Parathyroid adenoma (tissue), 2 donors: Measurements from ENCODE around the gene RHOBTB3.
A peak's percentile ranks its signal among the peaks of the same experiment; 100 is the strongest.
"Not testable (repeated sequence)": the region's sequence is repeated elsewhere in the genome, so short reads cannot be mapped to it uniquely, and the experiment has no call there.

Source experiments
- H2AFZ ChIP-seq: fragments of 300-600 bp; sonication (generic); one replicate; pipeline ENCODE4 v1.7.0; 2017; ENCODE audit warnings: antibody characterized with exemption, mild to moderate bottlenecking
- H3K27ac ChIP-seq: fragments of 300-600 bp; sonication (generic); one replicate; pipeline ENCODE4 v1.7.0; 2017
- H3K27me3 ChIP-seq: fragments of 300-600 bp; sonication (generic); one replicate; pipeline ENCODE4 v1.7.0; 2017; ENCODE audit warnings: low read length; ENCODE audit not compliant: control insufficient read depth, insufficient read depth
- H3K36me3 ChIP-seq: fragments of 300-600 bp; sonication (generic); one replicate; pipeline ENCODE4 v1.7.0; 2017; ENCODE audit warnings: low read length; ENCODE audit not compliant: control insufficient read depth, insufficient read depth
- H3K4me1 ChIP-seq: fragments of 300-600 bp; sonication (generic); one replicate; pipeline ENCODE4 v1.7.0; 2017; ENCODE audit warnings: control low read depth
- H3K4me2 ChIP-seq: fragments of 300-600 bp; sonication (generic); one replicate; pipeline ENCODE4 v1.7.0; 2017; ENCODE audit warnings: low read length
- H3K4me3 ChIP-seq: fragments of 300-600 bp; sonication (generic); one replicate; pipeline ENCODE4 v1.7.0; 2017; ENCODE audit warnings: low read depth, low read length
- H3K79me2 ChIP-seq: fragments of 300-600 bp; sonication (generic); one replicate; pipeline ENCODE4 v1.7.0; 2017; ENCODE audit warnings: control low read depth
- H3K9ac ChIP-seq: fragments of 300-600 bp; sonication (generic); one replicate; pipeline ENCODE4 v1.7.0; 2017; ENCODE audit warnings: mild to moderate bottlenecking
- H3K9me3 ChIP-seq: fragments of 300-600 bp; sonication (generic); one replicate; pipeline ENCODE4 v1.7.0; 2017; ENCODE audit warnings: low read length; ENCODE audit not compliant: control insufficient read depth
- TF ChIP-seq, protein P1 (sequence below): fragments of 300-600 bp; sonication (generic); IDR thresholded peaks from one replicate; pipeline ENCODE4 v1.7.0; 2017; ENCODE audit warnings: antibody characterized with exemption, mild to moderate bottlenecking
- donor health status: primary hyperparathyroidism.

The RHOBTB3 gene

DNA sequence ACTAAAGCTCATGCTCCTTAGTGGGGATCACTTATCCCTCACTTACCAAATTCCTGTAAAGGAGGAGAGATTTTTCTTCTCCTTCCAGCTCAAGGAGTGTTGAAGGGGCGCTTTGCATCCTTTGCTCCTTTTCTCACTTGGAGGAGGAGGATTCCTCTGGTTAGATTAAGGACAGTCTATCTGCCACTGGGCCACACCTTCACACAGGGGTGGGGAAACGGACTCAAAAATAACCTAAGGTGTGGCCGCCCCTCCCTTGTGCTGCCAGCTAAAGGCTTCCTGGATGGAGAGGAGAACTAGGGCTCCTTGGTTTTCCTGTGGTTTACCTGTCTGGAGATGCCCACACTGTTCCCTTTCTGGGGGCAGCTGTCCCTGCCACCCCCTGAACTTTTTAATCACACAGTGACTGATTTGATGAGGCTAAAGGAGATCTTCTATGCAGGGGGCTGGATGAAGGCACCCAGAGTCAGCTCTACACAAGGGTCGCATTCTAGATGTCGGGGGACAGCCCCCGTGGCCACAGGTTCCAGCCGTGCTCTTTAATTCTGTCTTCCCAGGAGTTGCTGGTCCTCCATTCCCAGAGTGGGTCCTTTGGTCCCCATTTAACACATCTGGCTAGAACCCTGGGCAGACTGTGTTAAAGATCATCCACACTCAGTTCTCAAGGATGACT, 77.0 kb downstream of the RHOBTB3 start:
- Histone ChIP-seq H3K4me1 (peaks cover 47% of the 10 kb centered on the region), H3K27ac (peak overlapping the region; percentile 61), H2AFZ (peak overlapping the region; percentile 55), H3K9ac (no peak overlapping the region), H3K27me3 (no peaks in the 10 kb centered on the region), H3K79me2 (peaks cover 3% of the 10 kb centered on the region), H3K36me3 (no peaks in the 10 kb centered on the region), H3K4me2 (no peak overlapping the region), H3K9me3 (no peaks in the 10 kb centered on the region), H3K4me3 (no peak overlapping the region)
- TF ChIP-seq, protein P1, sequence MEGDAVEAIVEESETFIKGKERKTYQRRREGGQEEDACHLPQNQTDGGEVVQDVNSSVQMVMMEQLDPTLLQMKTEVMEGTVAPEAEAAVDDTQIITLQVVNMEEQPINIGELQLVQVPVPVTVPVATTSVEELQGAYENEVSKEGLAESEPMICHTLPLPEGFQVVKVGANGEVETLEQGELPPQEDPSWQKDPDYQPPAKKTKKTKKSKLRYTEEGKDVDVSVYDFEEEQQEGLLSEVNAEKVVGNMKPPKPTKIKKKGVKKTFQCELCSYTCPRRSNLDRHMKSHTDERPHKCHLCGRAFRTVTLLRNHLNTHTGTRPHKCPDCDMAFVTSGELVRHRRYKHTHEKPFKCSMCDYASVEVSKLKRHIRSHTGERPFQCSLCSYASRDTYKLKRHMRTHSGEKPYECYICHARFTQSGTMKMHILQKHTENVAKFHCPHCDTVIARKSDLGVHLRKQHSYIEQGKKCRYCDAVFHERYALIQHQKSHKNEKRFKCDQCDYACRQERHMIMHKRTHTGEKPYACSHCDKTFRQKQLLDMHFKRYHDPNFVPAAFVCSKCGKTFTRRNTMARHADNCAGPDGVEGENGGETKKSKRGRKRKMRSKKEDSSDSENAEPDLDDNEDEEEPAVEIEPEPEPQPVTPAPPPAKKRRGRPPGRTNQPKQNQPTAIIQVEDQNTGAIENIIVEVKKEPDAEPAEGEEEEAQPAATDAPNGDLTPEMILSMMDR = no peak

DNA sequence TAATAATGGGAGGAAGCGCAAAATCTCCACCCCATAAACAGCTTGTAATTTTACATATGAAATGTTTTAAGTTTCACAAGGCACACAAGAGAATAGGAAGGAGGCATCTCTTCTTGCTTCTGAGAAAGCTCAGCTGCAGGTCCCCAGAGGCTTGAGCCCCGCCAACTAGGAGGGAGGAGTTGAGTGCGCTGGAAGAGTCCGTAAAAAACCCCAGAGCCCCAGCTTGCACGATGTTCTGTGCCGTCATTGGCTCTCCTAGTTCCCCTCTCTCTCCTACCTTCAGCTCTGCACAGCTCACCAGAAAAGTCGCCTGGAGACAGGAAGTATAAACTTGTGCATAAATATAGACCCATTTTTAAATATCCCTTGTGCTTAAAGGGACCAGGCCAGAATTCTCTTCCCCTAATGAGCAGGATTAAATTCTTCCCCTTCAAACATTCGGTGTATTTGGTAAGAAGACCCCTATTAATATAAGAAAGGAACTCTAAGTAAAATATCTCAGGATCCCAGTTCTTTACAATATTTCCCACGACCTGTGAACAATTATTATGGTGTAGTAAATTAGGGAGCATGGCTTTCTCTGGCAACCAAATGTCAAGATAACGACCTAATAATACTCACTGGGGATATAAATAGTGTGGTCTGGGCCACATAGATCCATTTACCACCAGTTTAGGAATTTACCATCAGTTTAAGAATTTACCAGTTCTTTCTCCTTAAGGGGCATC, 77.7 kb downstream of the RHOBTB3 start:
- peaks cover 47% of the 10 kb centered on the region for H3K4me1 ChIP-seq
- TF ChIP-seq, protein P1 = no peak
- H3K79me2 ChIP-seq = no peaks in the 10 kb centered on the region
- no peak overlapping the region for H3K9ac ChIP-seq
- H3K27ac ChIP-seq = peak overlapping the region; percentile 61
- H2AFZ ChIP-seq = peak overlapping the region; percentile 55
- no peaks in the 10 kb centered on the region for H3K36me3 ChIP-seq
- no peak overlapping the region for H3K4me3 ChIP-seq
- H3K9me3 ChIP-seq = no peaks in the 10 kb centered on the region
- no peak overlapping the region for H3K4me2 ChIP-seq
- no peaks in the 10 kb centered on the region for H3K27me3 ChIP-seq

DNA sequence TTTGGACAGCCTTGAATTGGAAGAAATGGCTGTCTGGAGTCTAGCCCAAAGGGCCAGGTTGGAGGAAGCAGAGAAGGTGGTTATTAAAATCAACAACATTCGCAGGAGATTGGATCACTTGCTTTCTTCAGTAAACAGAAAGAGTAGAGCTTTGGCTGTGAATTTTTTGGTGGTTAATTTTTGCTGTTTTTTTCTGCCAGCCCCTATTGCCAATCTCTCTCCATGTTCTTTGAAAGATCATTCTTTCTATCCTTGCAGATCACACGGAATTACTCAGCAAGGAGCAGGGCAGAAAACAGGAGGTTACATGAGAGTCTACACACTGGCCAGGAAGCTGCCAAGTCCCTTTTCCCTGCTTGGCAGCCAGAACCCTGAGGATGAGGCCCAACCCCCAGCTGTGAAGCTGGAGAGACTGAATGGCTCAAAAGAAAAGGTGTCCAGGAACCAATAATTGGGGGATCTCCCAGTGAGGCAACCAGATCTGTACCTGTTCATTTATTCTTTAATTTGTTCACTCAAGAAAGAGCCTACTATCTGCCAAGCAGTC, 78.4 kb downstream of the RHOBTB3 start:
- TF ChIP-seq, protein P1 = no peak
- no peak overlapping the region for H3K4me3 ChIP-seq
- H2AFZ ChIP-seq = peak overlapping the region; percentile 18
- H3K27ac ChIP-seq = peak overlapping the region; percentile 61
- no peak overlapping the region for H3K9ac ChIP-seq
- no peaks in the 10 kb centered on the region for H3K9me3 ChIP-seq
- H3K27me3 ChIP-seq = no peaks in the 10 kb centered on the region
- no peak overlapping the region for H3K4me2 ChIP-seq
- H3K4me1 ChIP-seq = peaks cover 53% of the 10 kb centered on the region
- no peaks in the 10 kb centered on the region for H3K36me3 ChIP-seq
- H3K79me2 ChIP-seq = no peaks in the 10 kb centered on the region

DNA sequence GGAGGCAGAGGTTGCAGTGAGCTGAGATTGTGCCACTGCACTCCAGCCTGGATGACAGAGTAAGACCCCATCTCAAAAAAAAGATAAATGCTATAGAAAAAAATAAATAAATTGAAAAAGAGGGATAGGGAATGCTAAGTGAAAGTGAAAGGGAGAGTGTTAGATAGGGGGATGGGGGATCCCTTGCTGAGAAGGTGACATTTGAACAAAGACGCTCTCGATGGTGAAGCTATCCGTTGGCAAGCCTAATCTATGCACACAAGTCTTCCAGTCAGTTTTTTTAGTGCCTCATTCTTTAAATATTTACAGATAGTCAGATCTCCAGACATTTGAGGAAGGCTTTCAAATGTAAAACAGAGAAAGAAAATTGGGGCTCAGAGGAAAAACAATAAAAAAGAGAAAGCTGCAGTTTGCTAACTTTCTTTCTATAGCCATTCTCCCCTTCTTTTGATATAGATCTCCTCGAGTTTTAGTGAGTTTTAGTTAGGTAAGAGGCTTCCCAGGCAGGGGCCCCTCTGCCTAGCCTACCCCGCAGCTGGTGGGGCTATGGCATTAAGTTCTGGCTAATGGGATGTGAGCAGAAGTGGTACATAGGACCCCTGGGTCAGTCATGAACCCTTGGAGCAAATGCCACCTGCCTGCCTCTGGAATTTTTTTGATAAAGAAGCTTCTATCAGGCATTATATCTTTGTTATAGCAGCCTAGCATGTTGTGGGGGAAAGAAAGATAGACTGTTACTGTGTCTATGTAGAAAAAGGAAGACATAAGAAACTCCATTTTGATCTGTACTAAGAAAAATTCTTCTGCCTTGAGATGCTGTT, 79.4 kb downstream of the RHOBTB3 start:
- no peaks in the 10 kb centered on the region for H3K9me3 ChIP-seq
- H2AFZ ChIP-seq = no peak overlapping the region
- no peaks in the 10 kb centered on the region for H3K36me3 ChIP-seq
- H3K4me2 ChIP-seq = no peak overlapping the region
- peak overlapping the region; percentile 5 for H3K27ac ChIP-seq
- H3K4me3 ChIP-seq = no peak overlapping the region
- peaks cover 57% of the 10 kb centered on the region for H3K4me1 ChIP-seq
- no peaks in the 10 kb centered on the region for H3K79me2 ChIP-seq
- no peaks in the 10 kb centered on the region for H3K27me3 ChIP-seq
- TF ChIP-seq, protein P1 = no peak
- no peak overlapping the region for H3K9ac ChIP-seq

DNA sequence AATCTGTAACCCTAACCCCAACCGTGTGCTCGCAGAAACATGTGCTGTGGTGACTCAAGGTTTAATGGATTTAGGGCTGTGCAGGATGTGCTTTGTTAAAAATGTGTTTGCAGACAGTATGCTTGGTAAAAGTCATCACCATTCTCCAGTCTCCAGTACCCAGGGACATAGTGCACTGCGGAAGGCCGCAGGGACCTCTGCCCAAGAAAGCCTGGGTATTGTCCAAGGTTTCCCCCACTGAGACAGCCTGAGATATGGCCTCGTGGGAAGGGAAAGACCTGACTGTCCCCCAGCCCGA, 79.9 kb downstream of the RHOBTB3 start:
- H2AFZ ChIP-seq, H3K27me3 ChIP-seq, H3K79me2 ChIP-seq, H3K4me3 ChIP-seq, H3K36me3 ChIP-seq, H3K4me2 ChIP-seq, H3K9ac ChIP-seq, H3K9me3 ChIP-seq: not testable (repeated sequence)
- peak overlapping the region; percentile 5 for H3K27ac ChIP-seq
- peaks cover 57% of the 10 kb centered on the region for H3K4me1 ChIP-seq

GRCh38 chr5:95811461-95812073, 80.4 kb downstream of the RHOBTB3 start:
- Histone ChIP-seq H3K4me1 (peaks cover 57% of the 10 kb centered on the region), H3K27ac (peak overlapping the region; percentile 91)
- H3K27me3 ChIP-seq = not testable (repeated sequence)

More at GRCh38 chr5:95811461-95812073, 80.4 kb downstream of the RHOBTB3 start:
- Histone ChIP-seq H3K4me2 (peak overlapping the region; percentile 70), H2AFZ (peak overlapping the region; percentile 53)
- not testable (repeated sequence) for H3K9me3 ChIP-seq, H3K36me3 ChIP-seq, H3K4me3 ChIP-seq, H3K9ac ChIP-seq, H3K79me2 ChIP-seq
